Activated CD8-positive, alpha-beta T cell treated with anti-CD3 and anti-CD28 coated beads, Interleukin-2, amount 10 ng/mL, durations not matched to agents 7 days and 5 days (primary cell): ENCODE results near the gene IGFBP5. TPM values are rescaled to one million over a fixed set of nuclear protein-coding genes. Genes with fewer than 3 reads are reported as not detected.

Experiments
- ATAC-seq: fragments of 150-1000 bp; cut with Tn5 transposase; one replicate; pipeline ENCODE4 v1.10.0; 2021; ENCODE audit warnings: moderate library complexity
- CTCF ChIA-PET: fragments of 350-600 bp; sonication (Branson Sonifier 250); formaldehyde crosslinking; loops from one replicate; lab custom pipeline; 2021; ENCODE audit warnings: antibody characterized with exemption; lab: Charles Lee
- POLR2A ChIA-PET: fragments of 350-600 bp; sonication (Branson Sonifier 250); formaldehyde crosslinking; loops from one replicate; lab custom pipeline; 2021; ENCODE audit warnings: antibody characterized with exemption; lab: Charles Lee
- DNase-seq: peaks from one replicate; pipeline ENCODE4 v3.0.0-alpha.2; 2020
- H3K27ac Mint-ChIP-seq: one replicate; pipeline ENCODE4 v1.8.0; 2021; ENCODE audit warnings: mild to moderate bottlenecking, mixed read lengths
- H3K27me3 Mint-ChIP-seq: one replicate; pipeline ENCODE4 v1.8.0; 2021; ENCODE audit warnings: low read depth, mixed read lengths
- H3K36me3 Mint-ChIP-seq: one replicate; pipeline ENCODE4 v1.8.0; 2021; ENCODE audit warnings: low read depth, mixed read lengths
- H3K4me1 Mint-ChIP-seq: one replicate; pipeline ENCODE4 v1.8.0; 2021; ENCODE audit warnings: low read depth, mixed read lengths
- H3K4me3 Mint-ChIP-seq: one replicate; pipeline ENCODE4 v1.8.0; 2021; ENCODE audit warnings: mild to moderate bottlenecking, mixed read lengths
- H3K9me3 Mint-ChIP-seq: one replicate; pipeline ENCODE4 v1.8.0; 2022; ENCODE audit warnings: mixed read lengths; ENCODE audit not compliant: insufficient read depth
- total RNA-seq, 2 experiments: library from RNA; stranded (reverse); gene quantifications; one replicate each; pipeline ENCODE4 v1.2.3, GENCODE V29; 2021

IGFBP5 gene
- total RNA-seq, 2 experiments from 2014 or later: 0.08 to 0.18 TPM

GRCh38 chr2:216635171-216635570, 60.2 kb downstream of the IGFBP5 start:
- ATAC-seq (no peak), DNase-seq (peak; percentile 30)
- H3K4me1 Mint-ChIP-seq: peaks cover 45% of the 10 kb centered on the region
- POLR2A ChIA-PET: no interaction called here
- no peaks in the 10 kb centered on the region for H3K9me3 Mint-ChIP-seq
- peaks cover 18% of the 10 kb centered on the region for H3K36me3 Mint-ChIP-seq
- peak overlapping the region; percentile 83 for H3K4me3 Mint-ChIP-seq
- CTCF ChIA-PET: interaction anchor here (1.0 to 2.0 kb wide), 4 partner anchors 15 to 118 kb away, joined by 3 to 7 read pairs (median 4); no protein-coding TSS in a partner anchor
- H3K27ac Mint-ChIP-seq: peak overlapping the region; percentile 43
- H3K27me3 Mint-ChIP-seq: peaks cover 49% of the 10 kb centered on the region

GRCh38 chr2:216634370-216635148, 60.8 kb downstream of the IGFBP5 start:
- peaks cover 45% of the 10 kb centered on the region for H3K4me1 Mint-ChIP-seq
- CTCF ChIA-PET: interaction anchor here (1.0 to 2.0 kb wide), 3 partner anchors 16 to 115 kb away, joined by 3 to 7 read pairs (median 3); no protein-coding TSS in a partner anchor
- H3K27ac Mint-ChIP-seq: no peak overlapping the region
- H3K4me3 Mint-ChIP-seq: peak overlapping the region; percentile 83
- POLR2A ChIA-PET: interaction anchor here (0.7 kb wide), 1 partner anchor 28 kb away, joined by 3 read pairs; no protein-coding TSS in a partner anchor
- no peak for ATAC-seq
- H3K36me3 Mint-ChIP-seq: peaks cover 13% of the 10 kb centered on the region
- H3K9me3 Mint-ChIP-seq: no peaks in the 10 kb centered on the region
- no peak for DNase-seq
- H3K27me3 Mint-ChIP-seq: peaks cover 53% of the 10 kb centered on the region

- Mint-ChIP-seq H3K4me1 (peaks cover 45% of the 10 kb centered on the region), H3K27me3 (peaks cover 58% of the 10 kb centered on the region), H3K4me3 (peak overlapping the region; percentile 82), H3K9me3 (no peaks in the 10 kb centered on the region), H3K27ac (peak overlapping the region; percentile 27), H3K36me3 (peaks cover 13% of the 10 kb centered on the region)
- ChIA-PET POLR2A (interaction anchor here (1.5 kb wide), 1 partner anchor 135 kb away, joined by 4 read pairs; the partner anchor contains the start of gene RPL37A), CTCF (no interaction called here)
- ATAC-seq (peak; percentile 40), DNase-seq (no peak)
These were observed 61.6 kb downstream of the IGFBP5 start for GRCh38 chr2:216633616-216634369.

- Mint-ChIP-seq H3K4me3 (peak within 1 kb of the TSS; percentile 84), H3K36me3 (peaks cover 13% of the 10 kb centered on the region), H3K4me1 (peaks cover 45% of the 10 kb centered on the region), H3K27ac (peak within 1 kb of the TSS; percentile 55), H3K27me3 (peaks cover 65% of the 10 kb centered on the region), H3K9me3 (no peaks in the 10 kb centered on the region)
- CTCF ChIA-PET: no interaction called here
- peak; percentile 78 for ATAC-seq
- POLR2A ChIA-PET: interaction anchor here (1.5 kb wide), 1 partner anchor 134 kb away, joined by 4 read pairs; the partner anchor contains the start of gene RPL37A
- DNase-seq: peak; percentile 74
These were observed 62.3 kb downstream of the IGFBP5 start, which contains the start of gene IGFBP2 for GRCh38 chr2:216632952-216633615. IGFBP2 (plus strand) TSS chr2:216633420; CDS start chr2:216633524, 104 bp downstream.

GRCh38 chr2:216632346-216632951, 62.9 kb downstream of the IGFBP5 start:
- peak overlapping the region; percentile 55 for H3K27ac Mint-ChIP-seq
- ChIA-PET CTCF (no interaction called here), POLR2A (interaction anchor here (1.5 kb wide), 1 partner anchor 134 kb away, joined by 4 read pairs; the partner anchor contains the start of gene RPL37A)
- DNase-seq: no peak
- H3K4me1 Mint-ChIP-seq: peaks cover 43% of the 10 kb centered on the region
- H3K36me3 Mint-ChIP-seq: peaks cover 11% of the 10 kb centered on the region
- H3K4me3 Mint-ChIP-seq: peak overlapping the region; percentile 84
- no peaks in the 10 kb centered on the region for H3K9me3 Mint-ChIP-seq
- no peak for ATAC-seq
- H3K27me3 Mint-ChIP-seq: peaks cover 67% of the 10 kb centered on the region

GRCh38 chr2:216629784-216630183, 65.6 kb downstream of the IGFBP5 start:
- Mint-ChIP-seq H3K27ac (no peak overlapping the region), H3K27me3 (peaks cover 59% of the 10 kb centered on the region), H3K36me3 (peaks cover 3% of the 10 kb centered on the region), H3K4me1 (peaks cover 19% of the 10 kb centered on the region), H3K9me3 (no peaks in the 10 kb centered on the region), H3K4me3 (no peak overlapping the region)
- CTCF ChIA-PET: no interaction called here
- DNase-seq (no peak), ATAC-seq (no peak)
- POLR2A ChIA-PET: no interaction called here

- Mint-ChIP-seq H3K27ac (no peak overlapping the region), H3K27me3 (peaks cover 41% of the 10 kb centered on the region), H3K36me3 (no peaks in the 10 kb centered on the region), H3K9me3 (no peaks in the 10 kb centered on the region), H3K4me1 (peaks cover 2% of the 10 kb centered on the region), H3K4me3 (no peak overlapping the region)
- CTCF ChIA-PET: no interaction called here
- POLR2A ChIA-PET: no interaction called here
- no peak for ATAC-seq
- no peak for DNase-seq
These were observed 68.5 kb downstream of the IGFBP5 start for GRCh38 chr2:216626875-216627245.

GRCh38 chr2:216626168-216626874, 69.0 kb downstream of the IGFBP5 start:
- ChIA-PET POLR2A (no interaction called here), CTCF (no interaction called here)
- ATAC-seq (no peak), DNase-seq (no peak)
- Mint-ChIP-seq H3K27me3 (peaks cover 35% of the 10 kb centered on the region), H3K27ac (no peak overlapping the region), H3K9me3 (no peaks in the 10 kb centered on the region), H3K4me1 (peaks cover 2% of the 10 kb centered on the region), H3K4me3 (no peak overlapping the region), H3K36me3 (no peaks in the 10 kb centered on the region)

- DNase-seq (no peak), ATAC-seq (no peak)
- POLR2A ChIA-PET: no interaction called here
- H3K27ac Mint-ChIP-seq: no peak overlapping the region
- H3K27me3 Mint-ChIP-seq: peaks cover 22% of the 10 kb centered on the region
- H3K36me3 Mint-ChIP-seq: no peaks in the 10 kb centered on the region
- peaks cover 11% of the 10 kb centered on the region for H3K4me1 Mint-ChIP-seq
- H3K9me3 Mint-ChIP-seq: no peaks in the 10 kb centered on the region
- no peak overlapping the region for H3K4me3 Mint-ChIP-seq
- CTCF ChIA-PET: interaction anchor here (2.6 kb wide), 1 partner anchor 43 kb away, joined by 7 read pairs; no protein-coding TSS in a partner anchor
These were observed 71.1 kb downstream of the IGFBP5 start for GRCh38 chr2:216624251-216624650.

- Mint-ChIP-seq H3K27ac (no peak overlapping the region), H3K4me3 (no peak overlapping the region), H3K36me3 (no peaks in the 10 kb centered on the region), H3K9me3 (no peaks in the 10 kb centered on the region), H3K4me1 (peaks cover 18% of the 10 kb centered on the region), H3K27me3 (peaks cover 12% of the 10 kb centered on the region)
- ATAC-seq (no peak), DNase-seq (no peak)
- ChIA-PET POLR2A (no interaction called here), CTCF (interaction anchor here (2.6 kb wide), 1 partner anchor 45 kb away, joined by 7 read pairs; no protein-coding TSS in a partner anchor)
These were observed 72.8 kb downstream of the IGFBP5 start for GRCh38 chr2:216622526-216622925.
